GM23338 (cell line): ENCODE results near the gene LRBA. TPM values are rescaled to one million over a fixed set of nuclear protein-coding genes. Genes with fewer than 3 reads are reported as not detected.
A peak's percentile ranks its signal among the peaks of the same experiment; 100 is the strongest.

ENCODE experiments used
- ATAC-seq: fragments of 200-7000 bp; cut with Tn5 transposase; 3 replicates; pipeline ENCODE4 v1.9.1; 2020
- DNase-seq: peaks from one replicate; pipeline ENCODE4 v3.0.0-alpha.2; 2015; ENCODE audit warnings: low spot score
- H2AFZ ChIP-seq: fragments of 200-600 bp; sonication (generic); 2 replicates; pipeline ENCODE4 v1.8.0; 2016; ENCODE audit warnings: antibody characterized with exemption, mild to moderate bottlenecking, moderate library complexity
- H3F3A ChIP-seq: fragments of 200-600 bp; sonication (generic); replicated peaks from 2 replicates; pipeline ENCODE4 v1.8.0; 2017; ENCODE audit warnings: antibody characterized with exemption, mixed run types, low read depth
- H3K27ac ChIP-seq: fragments of 200-600 bp; sonication (generic); 2 replicates; pipeline ENCODE4 v1.6.1; 2016; ENCODE audit warnings: low read depth
- H3K27me3 ChIP-seq: fragments of 200-600 bp; sonication (generic); 2 replicates; pipeline ENCODE4 v1.8.0; 2016; ENCODE audit warnings: mild to moderate bottlenecking, mixed run types, moderate library complexity; ENCODE audit not compliant: insufficient read depth
- H3K36me3 ChIP-seq: fragments of 200-600 bp; sonication (generic); 2 replicates; pipeline ENCODE4 v1.8.0; 2016; ENCODE audit warnings: mild to moderate bottlenecking; ENCODE audit not compliant: insufficient read depth
- H3K4me1 ChIP-seq: fragments of 200-600 bp; sonication (generic); 2 replicates; pipeline ENCODE4 v1.8.0; 2016; ENCODE audit warnings: mild to moderate bottlenecking, moderate library complexity; ENCODE audit not compliant: insufficient read depth
- H3K4me2 ChIP-seq: fragments of 200-600 bp; sonication (generic); 2 replicates; pipeline ENCODE4 v1.7.1; 2017; ENCODE audit warnings: mixed run types
- H3K4me3 ChIP-seq: fragments of 200-600 bp; sonication (generic); 2 replicates; pipeline ENCODE4 v1.6.1; 2016; ENCODE audit warnings: mixed run types
- H3K79me2 ChIP-seq: fragments of 200-600 bp; sonication (generic); replicated peaks from 2 replicates; pipeline ENCODE4 v1.8.0; 2017; ENCODE audit warnings: mild to moderate bottlenecking; ENCODE audit not compliant: insufficient read depth
- H3K9me2 ChIP-seq: fragments of 200-600 bp; sonication (generic); 2 replicates; pipeline ENCODE4 v1.8.0; 2017; ENCODE audit not compliant: insufficient read depth
- H4K20me1 ChIP-seq: fragments of 200-600 bp; sonication (generic); replicated peaks from 2 replicates; pipeline ENCODE4 v1.8.0; 2017; ENCODE audit warnings: mild to moderate bottlenecking; ENCODE audit not compliant: insufficient read depth
- H3K27ac Mint-ChIP-seq: 2 replicates; pipeline ENCODE4 v1.8.0; 2020; ENCODE audit warnings: inconsistent platforms, mild to moderate bottlenecking, moderate library complexity, mixed read lengths
- H3K27me3 Mint-ChIP-seq: 3 replicates; pipeline ENCODE4 v1.8.0; 2022; ENCODE audit warnings: low read depth, mild to moderate bottlenecking, moderate library complexity, mixed read lengths, inconsistent platforms; ENCODE audit not compliant: insufficient read depth, poor library complexity
- H3K36me3 Mint-ChIP-seq: 3 replicates; pipeline ENCODE4 v1.8.0; 2021; ENCODE audit warnings: low read depth, mild to moderate bottlenecking, inconsistent platforms, moderate library complexity, mixed read lengths
- H3K4me1 Mint-ChIP-seq: 3 replicates; pipeline ENCODE4 v1.8.0; 2020; ENCODE audit warnings: mild to moderate bottlenecking, inconsistent platforms, mixed read lengths
- H3K4me3 Mint-ChIP-seq: 3 replicates; pipeline ENCODE4 v1.8.0; 2021; ENCODE audit warnings: moderate library complexity, mild to moderate bottlenecking, inconsistent platforms, mixed read lengths
- H3K9me3 Mint-ChIP-seq: 3 replicates; pipeline ENCODE4 v1.8.0; 2020; ENCODE audit warnings: moderate library complexity, mild to moderate bottlenecking, inconsistent platforms, mixed read lengths
- CREB1 ChIP-seq: fragments of 250-450 bp; sonication (Bioruptor Pico); IDR thresholded peaks from 2 replicates; pipeline ENCODE4 v1.5.0; 2020; ENCODE audit warnings: low read depth, mild to moderate bottlenecking, moderate library complexity
- EZH2 ChIP-seq: fragments of 200-600 bp; sonication (generic); IDR thresholded peaks from one replicate; pipeline ENCODE4 v1.8.0; 2017; ENCODE audit warnings: antibody characterized with exemption, mild to moderate bottlenecking, low read depth; ENCODE audit not compliant: unreplicated experiment
- EZH2phosphoT487 ChIP-seq: fragments of 200-600 bp; sonication (generic); IDR thresholded peaks from one replicate; pipeline ENCODE4 v1.8.1; 2018; ENCODE audit warnings: antibody characterized with exemption; ENCODE audit not compliant: unreplicated experiment
- JUNB ChIP-seq: IDR thresholded peaks from one replicate; pipeline ENCODE4 v1.6.1; 2016; ENCODE audit warnings: antibody characterized with exemption; ENCODE audit not compliant: unreplicated experiment
- POLR2AphosphoS5 ChIP-seq: IDR thresholded peaks from 2 replicates; pipeline ENCODE4 v1.6.1; 2016; ENCODE audit warnings: antibody characterized with exemption, low read depth
- STAT1 ChIP-seq: IDR thresholded peaks from one replicate; pipeline ENCODE4 v1.6.1; 2016; ENCODE audit warnings: antibody characterized with exemption; ENCODE audit not compliant: unreplicated experiment
- ZNF114 ChIP-seq: fragments of 250-450 bp; sonication (Bioruptor Pico); IDR thresholded peaks from 2 replicates; pipeline ENCODE4 v1.5.0; 2020; ENCODE audit warnings: mild to moderate bottlenecking, moderate library complexity
- ZNF331 ChIP-seq: fragments of 250-450 bp; sonication (Bioruptor Pico); IDR thresholded peaks from 2 replicates; pipeline ENCODE4 v1.5.0; 2020; ENCODE audit warnings: low read depth, mild to moderate bottlenecking, moderate library complexity
- ZNF462 ChIP-seq: fragments of 250-450 bp; sonication (Bioruptor Pico); IDR thresholded peaks from 2 replicates; pipeline ENCODE4 v1.5.0; 2020; ENCODE audit warnings: mild to moderate bottlenecking, moderate library complexity
- polyA plus RNA-seq: library from polyadenylated mRNA; unstranded; fragments of >200 nt; fragmentation: Nextera tagmentation; extraction: Ambion mirVana; gene quantifications from 2 replicates; pipeline ENCODE4 v1.2.1, GENCODE V29; 2016
- total RNA-seq: library from RNA; depleted of rRNA; stranded (reverse); fragments of >200 nt; shearing (Covaris generic); gene quantifications from 2 replicates; pipeline ENCODE4 v1.2.3, GENCODE V29; 2014
- TF ChIP-seq, protein P1 (sequence below): IDR thresholded peaks from one replicate; pipeline ENCODE4 v1.6.1; 2018; ENCODE audit warnings: antibody characterized with exemption; ENCODE audit not compliant: unreplicated experiment
- TF ChIP-seq, protein P2 (sequence below), 2 experiments: fragments of 200-600 bp in 1 of 2; sonication (generic) in 1 of 2; conservative IDR thresholded peaks; 2 replicates each; pipeline versions ENCODE4 v1.5.1 to v1.6.1; 2016 to 2017; ENCODE audit warnings: antibody characterized with exemption in 2 of 2, low read depth in 2 of 2, mild to moderate bottlenecking in 2 of 2, moderate library complexity in 1 of 2

LRBA gene
- total and polyA plus RNA-seq, 2 experiments from 2014 or later = 23.3 to 126 TPM

- Histone ChIP-seq H2AFZ (no peak overlapping the region), H3K36me3 (no peaks in the 10 kb centered on the region), H3K79me2 (peaks cover 15% of the 10 kb centered on the region; the same call in 1 of the 2 replicates), H3K9me2 (no peaks in the 10 kb centered on the region), H4K20me1 (no peaks in the 10 kb centered on the region), H3K4me1 (peaks cover 12% of the 10 kb centered on the region), H3K4me2 (no peak overlapping the region), H3K27ac (0 out of 2 replicates have a peak overlapping the region, but pooled peaks have one; percentile 47), H3K27me3 (no peaks in the 10 kb centered on the region), H3K4me3 (no peak overlapping the region), H3F3A (no peaks in the 10 kb centered on the region)
- ATAC-seq = no peak
- no peak overlapping the region for H3K4me3 Mint-ChIP-seq
- TF ChIP-seq ZNF331 (CRISPR knock-in tag) (no peak), EZH2 (no peak), ZNF114 (no peak), POLR2AphosphoS5 (no peak), JUNB (no peak), EZH2phosphoT487 (no peak), ZNF462 (CRISPR knock-in tag) (no peak), CREB1 (no peak), STAT1 (no peak)
- TF ChIP-seq, protein P1, sequence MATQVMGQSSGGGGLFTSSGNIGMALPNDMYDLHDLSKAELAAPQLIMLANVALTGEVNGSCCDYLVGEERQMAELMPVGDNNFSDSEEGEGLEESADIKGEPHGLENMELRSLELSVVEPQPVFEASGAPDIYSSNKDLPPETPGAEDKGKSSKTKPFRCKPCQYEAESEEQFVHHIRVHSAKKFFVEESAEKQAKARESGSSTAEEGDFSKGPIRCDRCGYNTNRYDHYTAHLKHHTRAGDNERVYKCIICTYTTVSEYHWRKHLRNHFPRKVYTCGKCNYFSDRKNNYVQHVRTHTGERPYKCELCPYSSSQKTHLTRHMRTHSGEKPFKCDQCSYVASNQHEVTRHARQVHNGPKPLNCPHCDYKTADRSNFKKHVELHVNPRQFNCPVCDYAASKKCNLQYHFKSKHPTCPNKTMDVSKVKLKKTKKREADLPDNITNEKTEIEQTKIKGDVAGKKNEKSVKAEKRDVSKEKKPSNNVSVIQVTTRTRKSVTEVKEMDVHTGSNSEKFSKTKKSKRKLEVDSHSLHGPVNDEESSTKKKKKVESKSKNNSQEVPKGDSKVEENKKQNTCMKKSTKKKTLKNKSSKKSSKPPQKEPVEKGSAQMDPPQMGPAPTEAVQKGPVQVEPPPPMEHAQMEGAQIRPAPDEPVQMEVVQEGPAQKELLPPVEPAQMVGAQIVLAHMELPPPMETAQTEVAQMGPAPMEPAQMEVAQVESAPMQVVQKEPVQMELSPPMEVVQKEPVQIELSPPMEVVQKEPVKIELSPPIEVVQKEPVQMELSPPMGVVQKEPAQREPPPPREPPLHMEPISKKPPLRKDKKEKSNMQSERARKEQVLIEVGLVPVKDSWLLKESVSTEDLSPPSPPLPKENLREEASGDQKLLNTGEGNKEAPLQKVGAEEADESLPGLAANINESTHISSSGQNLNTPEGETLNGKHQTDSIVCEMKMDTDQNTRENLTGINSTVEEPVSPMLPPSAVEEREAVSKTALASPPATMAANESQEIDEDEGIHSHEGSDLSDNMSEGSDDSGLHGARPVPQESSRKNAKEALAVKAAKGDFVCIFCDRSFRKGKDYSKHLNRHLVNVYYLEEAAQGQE = no peak
- TF ChIP-seq, protein P2, sequence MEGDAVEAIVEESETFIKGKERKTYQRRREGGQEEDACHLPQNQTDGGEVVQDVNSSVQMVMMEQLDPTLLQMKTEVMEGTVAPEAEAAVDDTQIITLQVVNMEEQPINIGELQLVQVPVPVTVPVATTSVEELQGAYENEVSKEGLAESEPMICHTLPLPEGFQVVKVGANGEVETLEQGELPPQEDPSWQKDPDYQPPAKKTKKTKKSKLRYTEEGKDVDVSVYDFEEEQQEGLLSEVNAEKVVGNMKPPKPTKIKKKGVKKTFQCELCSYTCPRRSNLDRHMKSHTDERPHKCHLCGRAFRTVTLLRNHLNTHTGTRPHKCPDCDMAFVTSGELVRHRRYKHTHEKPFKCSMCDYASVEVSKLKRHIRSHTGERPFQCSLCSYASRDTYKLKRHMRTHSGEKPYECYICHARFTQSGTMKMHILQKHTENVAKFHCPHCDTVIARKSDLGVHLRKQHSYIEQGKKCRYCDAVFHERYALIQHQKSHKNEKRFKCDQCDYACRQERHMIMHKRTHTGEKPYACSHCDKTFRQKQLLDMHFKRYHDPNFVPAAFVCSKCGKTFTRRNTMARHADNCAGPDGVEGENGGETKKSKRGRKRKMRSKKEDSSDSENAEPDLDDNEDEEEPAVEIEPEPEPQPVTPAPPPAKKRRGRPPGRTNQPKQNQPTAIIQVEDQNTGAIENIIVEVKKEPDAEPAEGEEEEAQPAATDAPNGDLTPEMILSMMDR (conservative IDR thresholded peaks at IDR 0.05; ENCODE audit: low read depth in 2 of 2) = no peak
- no peak overlapping the region for H3K27ac Mint-ChIP-seq
- DNase-seq = no peak
- H3K9me3 Mint-ChIP-seq = no peaks in the 10 kb centered on the region
- H3K36me3 Mint-ChIP-seq = peaks cover 31% of the 10 kb centered on the region
- peaks cover 6% of the 10 kb centered on the region for H3K4me1 Mint-ChIP-seq
- H3K27me3 Mint-ChIP-seq = peaks cover 4% of the 10 kb centered on the region
Measured at GRCh38 chr4:151038452-151039157, 23.5 kb upstream of the LRBA start.
